Subcutaneous adipose tissue (tissue), 4 donors: ENCODE results near the gene SNAP29. TPM values are rescaled to one million over a fixed set of nuclear protein-coding genes. Genes with fewer than 3 reads are reported as not detected.

Experiments used
- total RNA-seq, 4 donors: library from RNA; depleted of rRNA; stranded (reverse); fragments of >200 nt; gene quantifications; one replicate each; pipeline ENCODE4 v1.1.0, GENCODE V29; 2016
- TF ChIP-seq, protein P1 (sequence below): fragments of 450-650 bp; IDR thresholded peaks from one replicate; pipeline ENCODE4 v1.5.1; 2016; ENCODE audit warnings: low read depth, mild to moderate bottlenecking, control low read depth, antibody characterized with exemption, moderate library complexity

SNAP29 gene
- total RNA-seq, 4 donors from 2014 or later = 20.5 to 27.1 (median 24.4) TPM

GRCh38 chr22:20877715-20878114 is 18.9 kb downstream of the SNAP29 start:
- TF ChIP-seq, protein P1, sequence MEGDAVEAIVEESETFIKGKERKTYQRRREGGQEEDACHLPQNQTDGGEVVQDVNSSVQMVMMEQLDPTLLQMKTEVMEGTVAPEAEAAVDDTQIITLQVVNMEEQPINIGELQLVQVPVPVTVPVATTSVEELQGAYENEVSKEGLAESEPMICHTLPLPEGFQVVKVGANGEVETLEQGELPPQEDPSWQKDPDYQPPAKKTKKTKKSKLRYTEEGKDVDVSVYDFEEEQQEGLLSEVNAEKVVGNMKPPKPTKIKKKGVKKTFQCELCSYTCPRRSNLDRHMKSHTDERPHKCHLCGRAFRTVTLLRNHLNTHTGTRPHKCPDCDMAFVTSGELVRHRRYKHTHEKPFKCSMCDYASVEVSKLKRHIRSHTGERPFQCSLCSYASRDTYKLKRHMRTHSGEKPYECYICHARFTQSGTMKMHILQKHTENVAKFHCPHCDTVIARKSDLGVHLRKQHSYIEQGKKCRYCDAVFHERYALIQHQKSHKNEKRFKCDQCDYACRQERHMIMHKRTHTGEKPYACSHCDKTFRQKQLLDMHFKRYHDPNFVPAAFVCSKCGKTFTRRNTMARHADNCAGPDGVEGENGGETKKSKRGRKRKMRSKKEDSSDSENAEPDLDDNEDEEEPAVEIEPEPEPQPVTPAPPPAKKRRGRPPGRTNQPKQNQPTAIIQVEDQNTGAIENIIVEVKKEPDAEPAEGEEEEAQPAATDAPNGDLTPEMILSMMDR = no peak

GRCh38 chr22:20881231-20881630 is 22.4 kb downstream of the SNAP29 start:
- TF ChIP-seq, protein P1 = no peak

- TF ChIP-seq, protein P1 = no peak
These were observed 23.3 kb downstream of the SNAP29 start for GRCh38 chr22:20881869-20882815.

DNA sequence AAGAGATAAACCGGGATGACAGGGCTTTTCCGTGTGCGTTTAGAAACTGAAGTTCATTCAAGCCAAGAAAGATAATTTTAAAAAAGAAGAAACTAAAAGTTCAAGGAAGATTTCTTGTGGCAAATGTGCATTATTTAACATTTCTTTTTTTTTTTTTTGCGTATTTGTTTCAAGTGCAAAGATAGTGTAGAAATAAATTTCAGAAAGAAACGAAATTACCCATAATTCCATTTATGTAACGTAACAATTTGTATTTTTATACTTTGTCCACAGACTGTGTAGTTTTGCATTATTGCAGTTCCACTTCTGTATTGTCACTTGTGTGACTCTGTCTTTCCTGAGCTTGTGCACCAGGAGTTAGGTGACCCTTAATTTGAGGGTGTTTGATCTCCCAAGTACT is 24.0 kb downstream of the SNAP29 start:
- TF ChIP-seq, protein P1 = no peak

DNA sequence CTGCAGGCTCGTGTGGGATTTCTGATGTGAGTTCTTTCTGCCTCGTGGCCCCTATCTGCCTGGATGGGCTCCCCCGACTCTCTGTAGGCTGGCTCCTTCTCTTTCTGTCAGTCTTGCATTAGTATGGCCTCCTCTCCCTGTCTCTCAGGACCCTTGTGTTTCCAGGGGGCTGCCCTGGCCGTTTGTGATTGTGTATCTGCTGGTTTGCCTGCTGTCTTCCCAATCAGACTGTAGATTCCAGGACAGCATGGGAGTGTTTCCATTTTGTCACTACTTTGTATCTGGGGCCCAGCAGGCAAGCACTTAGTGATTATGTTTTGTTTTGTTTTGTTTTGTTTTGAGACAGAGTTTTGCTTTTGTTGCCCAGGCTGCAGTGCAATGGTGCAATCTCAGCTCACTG is 25.6 kb downstream of the SNAP29 start:
- TF ChIP-seq, protein P1 = no peak

- TF ChIP-seq, protein P1 = no peak
These were observed 26.3 kb downstream of the SNAP29 start for GRCh38 chr22:20885017-20885556.

- TF ChIP-seq, protein P1 = no peak
These were observed 26.9 kb downstream of the SNAP29 start for GRCh38 chr22:20885557-20886323.
